DOHH2 (cell line): Measurements from ENCODE around the gene BICDL2.

ENCODE experiments used
- H3F3A ChIP-seq: fragments of 200-600 bp; sonication (generic), shearing (Covaris generic); 2 replicates; pipeline ENCODE4 v1.6.0; 2016; ENCODE audit warnings: antibody characterized with exemption, mild to moderate bottlenecking; ENCODE audit not compliant: control insufficient read depth, insufficient read depth
- H3K27ac ChIP-seq: fragments of 200-600 bp; sonication (generic); 2 replicates; pipeline ENCODE4 v1.5.1; 2014; ENCODE audit warnings: low read depth, mild to moderate bottlenecking, low read length, moderate library complexity
- H3K27me3 ChIP-seq: fragments of 200-600 bp; sonication (generic); 2 replicates; pipeline ENCODE4 v1.6.1; 2014; ENCODE audit warnings: mild to moderate bottlenecking, low read length, mixed read lengths; ENCODE audit not compliant: control insufficient read depth
- H3K36me3 ChIP-seq: fragments of 200-600 bp; sonication (generic); 2 replicates; pipeline ENCODE4 v1.6.1; 2014; ENCODE audit warnings: mild to moderate bottlenecking, low read length, moderate library complexity, mixed read lengths; ENCODE audit not compliant: control insufficient read depth
- H3K4me1 ChIP-seq: fragments of 200-600 bp; sonication (generic); 2 replicates; pipeline ENCODE4 v1.6.1; 2014; ENCODE audit warnings: mild to moderate bottlenecking, low read length, mixed read lengths; ENCODE audit not compliant: control insufficient read depth
- H3K4me2 ChIP-seq: fragments of 200-600 bp; sonication (generic); 2 replicates; pipeline ENCODE4 v1.6.0; 2014; ENCODE audit warnings: mild to moderate bottlenecking, low read length, moderate library complexity
- H3K4me3 ChIP-seq: fragments of 200-600 bp; sonication (generic); 2 replicates; pipeline ENCODE4 v1.5.1; 2014; ENCODE audit warnings: mild to moderate bottlenecking, low read length, mixed read lengths
- H3K79me2 ChIP-seq: fragments of 200-600 bp; sonication (generic); 2 replicates; pipeline ENCODE4 v1.6.1; 2014; ENCODE audit warnings: mild to moderate bottlenecking, low read length, mixed read lengths; ENCODE audit not compliant: control insufficient read depth
- H3K9me2 ChIP-seq: fragments of 200-600 bp; sonication (generic); replicated peaks from 2 replicates; pipeline ENCODE4 v1.6.1; 2014; ENCODE audit warnings: mild to moderate bottlenecking, low read length, mixed read lengths; ENCODE audit not compliant: control insufficient read depth
- H3K9me3 ChIP-seq: fragments of 200-600 bp; sonication (generic); 2 replicates; pipeline ENCODE4 v1.6.1; 2014; ENCODE audit warnings: antibody characterized with exemption, low read length, mixed read lengths; ENCODE audit not compliant: control insufficient read depth, insufficient read depth
- H4K20me1 ChIP-seq: fragments of 200-600 bp; sonication (generic); 2 replicates; pipeline ENCODE4 v1.6.0; 2014; ENCODE audit warnings: low read depth, mild to moderate bottlenecking, antibody characterized with exemption, low read length, moderate library complexity; ENCODE audit not compliant: control insufficient read depth, insufficient read depth
- EZH2phosphoT487 ChIP-seq: fragments of 200-600 bp; sonication (generic); IDR thresholded peaks from 2 replicates; pipeline ENCODE4 v1.6.1; 2017; ENCODE audit warnings: borderline replicate concordance, mild to moderate bottlenecking, antibody characterized with exemption, low read length, moderate library complexity, mixed read lengths
- TF ChIP-seq, protein P1 (sequence below): fragments of 200-600 bp; sonication (generic); IDR thresholded peaks from one replicate; pipeline ENCODE4 v1.5.1; 2014; ENCODE audit warnings: antibody characterized with exemption, mild to moderate bottlenecking, low read depth, low read length; ENCODE audit not compliant: poor library complexity, severe bottlenecking

The BICDL2 gene

DNA sequence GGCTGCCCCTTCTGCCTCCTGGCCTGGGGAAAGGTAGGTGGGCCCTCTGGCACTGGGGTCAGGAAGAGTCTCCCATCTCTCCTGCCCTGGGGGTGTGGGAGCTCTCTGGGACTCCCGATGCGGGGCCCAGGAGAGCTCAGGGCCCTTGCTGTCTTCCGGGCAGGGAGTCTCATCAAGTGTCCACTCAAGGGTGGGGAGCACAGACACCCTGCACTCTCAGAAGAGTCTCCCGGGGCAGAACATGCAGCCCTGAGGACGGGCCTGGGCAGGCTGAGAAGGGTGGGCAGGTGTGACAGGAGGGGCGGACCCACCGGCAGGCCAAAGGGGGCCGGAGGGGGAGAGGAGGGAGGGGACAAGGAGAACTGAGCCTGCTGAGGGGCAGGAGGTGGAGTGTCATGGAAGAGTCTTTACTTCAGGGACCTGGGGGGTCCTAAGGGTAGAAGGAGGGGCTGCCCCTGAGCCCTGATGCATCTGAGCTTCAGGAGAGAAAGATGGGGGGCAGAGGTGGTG is 48.1 kb downstream of the BICDL2 start:
- Histone ChIP-seq H3K9me2 (no peaks in the 10 kb centered on the region), H3F3A (no peaks in the 10 kb centered on the region), H3K4me3 (no peak overlapping the region), H3K9me3 (no peaks in the 10 kb centered on the region), H3K27ac (no peak overlapping the region), H3K4me2 (no peak overlapping the region), H3K4me1 (peaks cover 4% of the 10 kb centered on the region), H3K27me3 (peaks cover 39% of the 10 kb centered on the region; the same call in 1 of the 2 replicates), H3K36me3 (no peaks in the 10 kb centered on the region), H3K79me2 (no peaks in the 10 kb centered on the region), H4K20me1 (no peaks in the 10 kb centered on the region)
- TF ChIP-seq, protein P1, sequence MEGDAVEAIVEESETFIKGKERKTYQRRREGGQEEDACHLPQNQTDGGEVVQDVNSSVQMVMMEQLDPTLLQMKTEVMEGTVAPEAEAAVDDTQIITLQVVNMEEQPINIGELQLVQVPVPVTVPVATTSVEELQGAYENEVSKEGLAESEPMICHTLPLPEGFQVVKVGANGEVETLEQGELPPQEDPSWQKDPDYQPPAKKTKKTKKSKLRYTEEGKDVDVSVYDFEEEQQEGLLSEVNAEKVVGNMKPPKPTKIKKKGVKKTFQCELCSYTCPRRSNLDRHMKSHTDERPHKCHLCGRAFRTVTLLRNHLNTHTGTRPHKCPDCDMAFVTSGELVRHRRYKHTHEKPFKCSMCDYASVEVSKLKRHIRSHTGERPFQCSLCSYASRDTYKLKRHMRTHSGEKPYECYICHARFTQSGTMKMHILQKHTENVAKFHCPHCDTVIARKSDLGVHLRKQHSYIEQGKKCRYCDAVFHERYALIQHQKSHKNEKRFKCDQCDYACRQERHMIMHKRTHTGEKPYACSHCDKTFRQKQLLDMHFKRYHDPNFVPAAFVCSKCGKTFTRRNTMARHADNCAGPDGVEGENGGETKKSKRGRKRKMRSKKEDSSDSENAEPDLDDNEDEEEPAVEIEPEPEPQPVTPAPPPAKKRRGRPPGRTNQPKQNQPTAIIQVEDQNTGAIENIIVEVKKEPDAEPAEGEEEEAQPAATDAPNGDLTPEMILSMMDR, result no peak
- TF ChIP-seq EZH2phosphoT487, result no peak

DNA sequence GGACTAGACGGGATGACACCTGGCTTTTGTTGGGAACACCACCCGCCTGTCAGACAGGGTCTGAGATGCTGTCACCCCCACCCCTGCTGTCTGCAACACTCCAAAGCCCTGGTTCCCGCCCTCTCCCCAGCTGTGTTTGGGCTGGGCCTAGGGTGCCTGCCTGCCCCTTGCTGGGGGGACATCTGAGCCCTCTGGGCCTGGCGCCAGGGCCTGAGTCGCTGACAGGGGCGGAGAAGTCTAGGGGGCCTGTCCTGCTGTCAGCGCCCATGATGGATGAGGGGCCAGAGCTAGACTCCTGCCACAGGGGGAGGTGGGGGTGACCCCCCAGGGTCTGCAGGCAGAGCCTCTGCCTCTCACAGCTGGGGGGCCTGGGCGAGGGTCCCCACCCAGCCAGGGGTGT is 48.9 kb downstream of the BICDL2 start:
- Histone ChIP-seq H3K4me2 (no peak overlapping the region), H3K36me3 (no peaks in the 10 kb centered on the region), H3K27ac (no peak overlapping the region), H3K27me3 (peaks cover 39% of the 10 kb centered on the region; the same call in 1 of the 2 replicates), H4K20me1 (no peaks in the 10 kb centered on the region), H3K9me3 (no peaks in the 10 kb centered on the region), H3K9me2 (no peaks in the 10 kb centered on the region), H3K79me2 (no peaks in the 10 kb centered on the region), H3K4me3 (no peak overlapping the region), H3K4me1 (peaks cover 9% of the 10 kb centered on the region), H3F3A (peaks cover 3% of the 10 kb centered on the region)
- TF ChIP-seq EZH2phosphoT487, result no peak
- TF ChIP-seq, protein P1, result no peak

DNA sequence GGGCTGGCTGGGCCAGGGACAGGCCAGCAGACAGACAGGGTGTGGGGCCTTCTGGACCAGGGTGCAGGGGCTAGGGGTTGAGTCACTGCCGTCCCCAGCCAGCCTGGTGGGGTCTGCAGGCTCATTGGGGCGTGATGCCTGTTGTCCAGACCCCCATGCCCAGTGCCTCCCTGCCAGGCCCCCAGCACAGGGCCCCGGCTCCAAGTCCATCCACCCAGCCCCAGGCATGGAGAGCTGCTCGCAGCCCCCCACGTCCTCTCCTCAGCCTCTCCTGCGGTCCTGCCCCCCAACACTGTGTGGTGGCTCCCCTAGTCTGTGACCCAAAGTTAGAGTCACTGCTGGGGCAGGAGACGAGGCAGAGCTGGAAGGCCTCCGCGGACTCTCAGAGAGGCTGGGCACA is 49.5 kb downstream of the BICDL2 start:
- peaks cover 39% of the 10 kb centered on the region; the same call in 1 of the 2 replicates for H3K27me3 ChIP-seq
- no peak overlapping the region for H3K4me2 ChIP-seq
- peaks cover 14% of the 10 kb centered on the region for H3K4me1 ChIP-seq
- no peaks in the 10 kb centered on the region for H3K9me2 ChIP-seq
- no peaks in the 10 kb centered on the region for H4K20me1 ChIP-seq
- no peak overlapping the region for H3K27ac ChIP-seq
- H3K4me3 ChIP-seq, result no peak overlapping the region
- TF ChIP-seq, protein P1, result no peak
- no peak for TF ChIP-seq EZH2phosphoT487
- no peaks in the 10 kb centered on the region for H3K79me2 ChIP-seq
- H3F3A ChIP-seq, result peaks cover 6% of the 10 kb centered on the region
- no peaks in the 10 kb centered on the region for H3K9me3 ChIP-seq
- no peaks in the 10 kb centered on the region for H3K36me3 ChIP-seq
